Neural cell (in vitro differentiated cells): ENCODE results near the gene IFIT3.

Source experiments
- POLR2AphosphoS5 ChIP-seq: IDR thresholded peaks from 2 replicates; pipeline ENCODE4 v1.6.1; 2012
- SMC3 ChIP-seq: fragments of 450-650 bp; conservative IDR thresholded peaks from 2 replicates; pipeline ENCODE4 v1.6.1; 2014; ENCODE audit warnings: antibody characterized with exemption, mild to moderate bottlenecking, moderate library complexity; ENCODE audit not compliant: poor library complexity
- TAF1 ChIP-seq: IDR thresholded peaks from 2 replicates; pipeline ENCODE4 v1.6.1; 2012; ENCODE audit warnings: low read depth
- TF ChIP-seq, protein P1 (sequence below): fragments of 450-650 bp; IDR thresholded peaks from 2 replicates; pipeline ENCODE4 v1.5.1; 2014; ENCODE audit warnings: antibody characterized with exemption, mild to moderate bottlenecking, moderate library complexity; ENCODE audit not compliant: poor library complexity, severe bottlenecking

DNA sequence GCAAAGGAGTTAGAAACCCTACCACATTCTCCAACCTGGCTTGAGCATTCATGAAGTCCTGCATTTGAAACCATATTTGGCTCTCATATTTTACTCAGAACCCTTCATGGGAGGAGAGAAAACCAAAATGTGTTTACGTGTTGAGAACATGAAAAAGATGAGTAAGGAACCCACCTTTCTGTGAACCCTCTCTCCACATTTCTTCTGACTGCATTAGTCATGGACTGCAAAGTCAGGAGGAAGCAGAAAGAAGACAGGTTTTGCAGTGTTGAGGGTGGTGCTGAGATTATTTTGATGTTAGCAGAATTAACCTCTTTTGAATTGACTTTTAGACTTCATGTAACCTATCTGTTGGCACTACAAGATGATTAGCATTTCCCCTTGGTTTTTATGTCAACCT lies 55.0 kb downstream of the IFIT3 start:
- TF ChIP-seq, protein P1, sequence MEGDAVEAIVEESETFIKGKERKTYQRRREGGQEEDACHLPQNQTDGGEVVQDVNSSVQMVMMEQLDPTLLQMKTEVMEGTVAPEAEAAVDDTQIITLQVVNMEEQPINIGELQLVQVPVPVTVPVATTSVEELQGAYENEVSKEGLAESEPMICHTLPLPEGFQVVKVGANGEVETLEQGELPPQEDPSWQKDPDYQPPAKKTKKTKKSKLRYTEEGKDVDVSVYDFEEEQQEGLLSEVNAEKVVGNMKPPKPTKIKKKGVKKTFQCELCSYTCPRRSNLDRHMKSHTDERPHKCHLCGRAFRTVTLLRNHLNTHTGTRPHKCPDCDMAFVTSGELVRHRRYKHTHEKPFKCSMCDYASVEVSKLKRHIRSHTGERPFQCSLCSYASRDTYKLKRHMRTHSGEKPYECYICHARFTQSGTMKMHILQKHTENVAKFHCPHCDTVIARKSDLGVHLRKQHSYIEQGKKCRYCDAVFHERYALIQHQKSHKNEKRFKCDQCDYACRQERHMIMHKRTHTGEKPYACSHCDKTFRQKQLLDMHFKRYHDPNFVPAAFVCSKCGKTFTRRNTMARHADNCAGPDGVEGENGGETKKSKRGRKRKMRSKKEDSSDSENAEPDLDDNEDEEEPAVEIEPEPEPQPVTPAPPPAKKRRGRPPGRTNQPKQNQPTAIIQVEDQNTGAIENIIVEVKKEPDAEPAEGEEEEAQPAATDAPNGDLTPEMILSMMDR: no peak
- TF ChIP-seq POLR2AphosphoS5 (no peak), SMC3 (no peak), TAF1 (no peak)
